GM18526 (cell line): ENCODE measurements around the gene ABHD16A.
A peak's percentile ranks its signal among the peaks of the same experiment; 100 is the strongest.

ENCODE experiments used
- POLR2A ChIP-seq: IDR thresholded peaks from 3 replicates; pipeline ENCODE4 v1.6.1; 2011; ENCODE audit not compliant: insufficient read length; ENCODE audit errors: extremely low read depth

ABHD16A gene

GRCh38 chr6:31663961-31664789 lies 38.9 kb downstream of the ABHD16A start:
- TF ChIP-seq POLR2A = no peak

GRCh38 chr6:31663126-31663960 lies 39.8 kb downstream of the ABHD16A start:
- TF ChIP-seq POLR2A = no peak

- no peak for TF ChIP-seq POLR2A
These were observed 40.9 kb downstream of the ABHD16A start for GRCh38 chr6:31662124-31662723.

DNA sequence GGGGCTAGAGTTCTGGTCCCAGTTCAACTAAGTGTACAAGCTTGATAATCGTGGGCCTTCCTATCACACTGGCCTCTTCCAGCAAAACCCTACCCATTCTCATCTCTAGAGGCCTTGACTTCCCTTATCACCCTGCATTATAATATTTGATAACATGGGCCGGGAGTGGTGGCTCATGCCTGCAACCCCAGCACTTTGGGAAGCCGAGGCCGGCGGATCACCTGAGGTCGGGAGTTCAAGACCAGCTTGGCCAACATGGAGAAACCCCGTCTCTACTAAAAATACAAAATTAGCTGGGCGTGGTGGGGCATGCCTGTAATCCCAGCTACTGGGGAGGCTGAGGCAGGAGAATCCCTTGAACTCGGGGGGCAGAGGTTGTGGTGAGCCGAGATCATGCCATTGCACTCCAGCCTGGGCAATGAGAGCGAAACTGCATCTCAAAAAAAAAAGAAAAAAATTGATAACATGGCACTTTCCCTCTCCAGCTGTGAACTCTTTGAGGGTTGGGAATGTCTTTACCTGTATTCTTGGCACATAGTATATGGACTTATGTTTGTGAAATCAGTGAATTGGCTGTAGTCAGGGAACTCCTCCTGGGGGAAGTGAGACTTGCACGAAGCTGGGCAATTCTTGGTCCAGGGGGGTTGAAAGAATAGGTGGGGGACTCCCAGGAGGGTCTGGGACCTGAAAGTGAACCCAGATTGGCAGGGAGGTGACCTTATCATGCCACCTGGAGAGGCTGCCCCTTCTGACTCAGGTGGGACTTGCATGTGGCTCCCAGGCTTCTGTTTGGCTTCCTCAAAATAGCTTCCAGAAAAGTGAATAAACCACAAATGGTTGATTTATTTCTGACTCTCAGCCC lies 41.6 kb downstream of the ABHD16A start:
- no peak for TF ChIP-seq POLR2A

DNA sequence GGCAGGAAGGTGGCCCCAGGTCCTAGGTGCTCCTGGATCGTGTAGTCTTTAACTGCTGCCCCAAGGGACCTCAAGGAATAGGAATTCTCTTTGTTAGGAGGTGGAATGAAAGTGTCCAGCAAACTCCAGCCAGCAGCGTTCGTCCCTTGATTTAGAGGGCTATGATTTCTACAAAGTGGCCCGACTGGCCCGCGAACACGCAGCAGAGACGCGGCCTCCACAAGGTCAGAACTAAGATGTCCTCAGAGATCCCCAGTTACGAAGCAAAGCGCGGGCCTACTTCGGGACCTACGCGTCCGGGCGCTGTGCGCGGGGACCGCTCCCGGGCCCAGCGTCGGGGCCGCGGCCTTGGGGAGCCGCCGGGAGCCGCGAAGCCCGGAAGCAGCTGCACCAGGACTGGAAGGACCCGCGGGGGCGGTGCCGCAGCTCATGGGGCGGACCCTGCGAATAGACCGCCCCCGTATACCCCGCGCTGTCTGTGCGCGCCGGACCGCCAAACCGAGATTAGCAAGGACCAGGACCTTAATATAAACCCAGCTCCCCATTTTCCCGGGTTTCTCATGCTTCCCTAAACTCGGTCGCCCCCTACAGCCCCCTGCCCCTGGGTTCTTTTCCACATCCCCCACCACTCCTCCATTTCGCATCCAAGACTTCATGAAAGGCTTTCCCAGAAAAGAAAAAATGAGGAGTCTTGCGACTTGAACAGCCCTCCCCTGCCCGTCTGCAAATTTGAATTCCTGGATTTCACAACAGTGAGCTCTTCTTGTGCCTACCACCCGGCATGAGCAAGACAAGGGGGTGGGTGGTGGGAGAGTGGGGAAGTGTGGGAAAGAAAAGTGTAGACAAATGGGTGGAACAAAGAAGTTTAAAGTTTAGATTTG lies 42.5 kb downstream of the ABHD16A start, which contains the start of gene C6orf47:
Gene C6orf47 (minus strand): TSS at position 398 of the 881 bp plus-strand sequence. CDS start 831 bp downstream, outside the sequence.
- TF ChIP-seq POLR2A = peak; percentile 89

GRCh38 chr6:31659649-31660380 lies 43.3 kb downstream of the ABHD16A start:
- no peak for TF ChIP-seq POLR2A

GRCh38 chr6:31658983-31659648 lies 44.0 kb downstream of the ABHD16A start:
- no peak for TF ChIP-seq POLR2A

GRCh38 chr6:31658158-31658688 lies 44.9 kb downstream of the ABHD16A start:
- no peak for TF ChIP-seq POLR2A

- TF ChIP-seq POLR2A = no peak
These were observed 45.5 kb downstream of the ABHD16A start for GRCh38 chr6:31657406-31658157.

GRCh38 chr6:31655349-31656237 lies 47.5 kb downstream of the ABHD16A start, which contains the start of gene APOM:
Gene APOM (plus strand): TSS chr6:31655894. CDS start chr6:31655967, 73 bp downstream.
- no peak for TF ChIP-seq POLR2A
